ENCODE measurements around the gene RBBP8NL. TPM values are rescaled to one million over a fixed set of nuclear protein-coding genes. Genes with fewer than 3 reads are reported as not detected.

The RBBP8NL gene
- total RNA-seq, 2 experiments from 2014 or later = not detected

- intact Hi-C loops (cut with micrococcal nuclease) = no loop called here
- no peak overlapping the region for H3K4me3 Mint-ChIP-seq
Observed at GRCh38 chr20:62372042-62372993, 55.0 kb downstream of the RBBP8NL start.

GRCh38 chr20:62371588-62372041 lies 55.7 kb downstream of the RBBP8NL start:
- Mint-ChIP-seq H3K36me3 (ENCODE audit: low read depth) (no peaks in the 10 kb centered on the region), H3K27me3 (ENCODE audit: low read depth) (peaks cover 12% of the 10 kb centered on the region), H3K27ac (no peak overlapping the region), H3K9me3 (no peaks in the 10 kb centered on the region), H3K4me1 (ENCODE audit: low read depth) (peaks cover 6% of the 10 kb centered on the region), H3K4me3 (no peak overlapping the region)
- intact Hi-C loops (cut with micrococcal nuclease) = no loop called here
- CTCF ChIA-PET = interaction anchor here (1.2 kb wide), 1 partner anchor 11 kb away, joined by 3 read pairs; no protein-coding TSS in a partner anchor
- no peak for DNase-seq

More at GRCh38 chr20:62372042-62372993, 55.0 kb downstream of the RBBP8NL start:
- peaks cover 12% of the 10 kb centered on the region for H3K27me3 Mint-ChIP-seq (ENCODE audit: low read depth)
- no peak for DNase-seq
- H3K4me1 Mint-ChIP-seq (ENCODE audit: low read depth) = peaks cover 6% of the 10 kb centered on the region
- no peak overlapping the region for H3K27ac Mint-ChIP-seq
- CTCF ChIA-PET = interaction anchor here (1.2 kb wide), 1 partner anchor 10 kb away, joined by 3 read pairs; no protein-coding TSS in a partner anchor
- no peaks in the 10 kb centered on the region for H3K9me3 Mint-ChIP-seq
- H3K36me3 Mint-ChIP-seq (ENCODE audit: low read depth) = no peaks in the 10 kb centered on the region

GRCh38 chr20:62370807-62371587 lies 56.3 kb downstream of the RBBP8NL start:
- Mint-ChIP-seq H3K27me3 (ENCODE audit: low read depth) (peaks cover 12% of the 10 kb centered on the region), H3K27ac (no peak overlapping the region)
- DNase-seq = no peak

GRCh38 chr20:62370115-62370806 lies 57.1 kb downstream of the RBBP8NL start:
- no peak overlapping the region for H3K27ac Mint-ChIP-seq
- intact Hi-C loops (cut with micrococcal nuclease) = no loop called here

More at GRCh38 chr20:62370807-62371587, 56.3 kb downstream of the RBBP8NL start:
- H3K36me3 Mint-ChIP-seq (ENCODE audit: low read depth) = no peaks in the 10 kb centered on the region
- intact Hi-C loops (cut with micrococcal nuclease) = no loop called here
- H3K9me3 Mint-ChIP-seq = no peaks in the 10 kb centered on the region
- no peak overlapping the region for H3K4me3 Mint-ChIP-seq
- peaks cover 6% of the 10 kb centered on the region for H3K4me1 Mint-ChIP-seq (ENCODE audit: low read depth)
- CTCF ChIA-PET = no interaction called here

GRCh38 chr20:62369815-62370114 lies 57.6 kb downstream of the RBBP8NL start:
- H3K27me3 Mint-ChIP-seq (ENCODE audit: low read depth) = peaks cover 17% of the 10 kb centered on the region
- no peak overlapping the region for H3K27ac Mint-ChIP-seq
- H3K36me3 Mint-ChIP-seq (ENCODE audit: low read depth) = no peaks in the 10 kb centered on the region
- H3K4me1 Mint-ChIP-seq (ENCODE audit: low read depth) = peaks cover 6% of the 10 kb centered on the region
- CTCF ChIA-PET = interaction anchor here (1.9 kb wide), 1 partner anchor 13 kb away, joined by 8 read pairs; no protein-coding TSS in a partner anchor
- H3K9me3 Mint-ChIP-seq = no peaks in the 10 kb centered on the region
- intact Hi-C loops (cut with micrococcal nuclease) = loop anchor here (5.0 kb wide), 1 partner anchor 67 kb away; the partner anchor contains the start of gene ADRM1
- no peak overlapping the region for H3K4me3 Mint-ChIP-seq
- DNase-seq = no peak

More at GRCh38 chr20:62370115-62370806, 57.1 kb downstream of the RBBP8NL start:
- no peaks in the 10 kb centered on the region for H3K9me3 Mint-ChIP-seq
- no peak overlapping the region for H3K4me3 Mint-ChIP-seq
- peaks cover 12% of the 10 kb centered on the region for H3K27me3 Mint-ChIP-seq (ENCODE audit: low read depth)
- peak; percentile 37 for DNase-seq
- H3K36me3 Mint-ChIP-seq (ENCODE audit: low read depth) = no peaks in the 10 kb centered on the region
- H3K4me1 Mint-ChIP-seq (ENCODE audit: low read depth) = peaks cover 6% of the 10 kb centered on the region
- CTCF ChIA-PET = no interaction called here

GRCh38 chr20:62368976-62369814 lies 58.1 kb downstream of the RBBP8NL start:
- H3K27me3 Mint-ChIP-seq (ENCODE audit: low read depth) = peaks cover 18% of the 10 kb centered on the region
- no peak overlapping the region for H3K4me3 Mint-ChIP-seq
- H3K27ac Mint-ChIP-seq = no peak overlapping the region
- no peaks in the 10 kb centered on the region for H3K9me3 Mint-ChIP-seq
- H3K36me3 Mint-ChIP-seq (ENCODE audit: low read depth) = no peaks in the 10 kb centered on the region
- H3K4me1 Mint-ChIP-seq (ENCODE audit: low read depth) = peaks cover 6% of the 10 kb centered on the region
- CTCF ChIA-PET = interaction anchor here (1.4 to 1.9 kb wide), 2 partner anchors 14 to 68 kb away, joined by 4 to 8 read pairs; no protein-coding TSS in a partner anchor
- intact Hi-C loops (cut with micrococcal nuclease) = loop anchor here (5.0 kb wide), 1 partner anchor 67 kb away; the partner anchor contains the start of gene ADRM1
- DNase-seq = no peak

- Mint-ChIP-seq H3K27me3 (ENCODE audit: low read depth) (peaks cover 21% of the 10 kb centered on the region), H3K9me3 (no peaks in the 10 kb centered on the region), H3K4me1 (ENCODE audit: low read depth) (peaks cover 6% of the 10 kb centered on the region), H3K4me3 (no peak overlapping the region), H3K36me3 (ENCODE audit: low read depth) (no peaks in the 10 kb centered on the region), H3K27ac (no peak overlapping the region)
- DNase-seq = no peak
- CTCF ChIA-PET = interaction anchor here (1.4 to 1.9 kb wide), 2 partner anchors 14 to 68 kb away, joined by 4 to 8 read pairs; no protein-coding TSS in a partner anchor
- intact Hi-C loops (cut with micrococcal nuclease) = loop anchor here (5.0 kb wide), 1 partner anchor 66 kb away; the partner anchor contains the start of gene ADRM1
Observed at GRCh38 chr20:62368392-62368975, 58.9 kb downstream of the RBBP8NL start.

GRCh38 chr20:62367633-62368391 lies 59.5 kb downstream of the RBBP8NL start:
- CTCF ChIA-PET = interaction anchor here (1.4 to 1.9 kb wide), 2 partner anchors 15 to 67 kb away, joined by 4 to 8 read pairs; no protein-coding TSS in a partner anchor
- H3K36me3 Mint-ChIP-seq (ENCODE audit: low read depth) = no peaks in the 10 kb centered on the region
- DNase-seq = no peak
- intact Hi-C loops (cut with micrococcal nuclease) = loop anchor here (5.0 kb wide), 1 partner anchor 66 kb away; the partner anchor contains the start of gene ADRM1
- no peaks in the 10 kb centered on the region for H3K9me3 Mint-ChIP-seq
- no peak overlapping the region for H3K27ac Mint-ChIP-seq
- H3K27me3 Mint-ChIP-seq (ENCODE audit: low read depth) = peaks cover 22% of the 10 kb centered on the region
- peaks cover 6% of the 10 kb centered on the region for H3K4me1 Mint-ChIP-seq (ENCODE audit: low read depth)
- peak overlapping the region; percentile 36 for H3K4me3 Mint-ChIP-seq

GRCh38 chr20:62367136-62367632 lies 60.2 kb downstream of the RBBP8NL start, which contains the start of gene LAMA5:
LAMA5 (minus strand) TSS chr20:62367312; CDS start chr20:62367245, 67 bp downstream.
- peak within 1 kb of the TSS; percentile 36 for H3K4me3 Mint-ChIP-seq
- H3K27me3 Mint-ChIP-seq (ENCODE audit: low read depth) = peaks cover 21% of the 10 kb centered on the region
- CTCF ChIA-PET = no interaction called here
- H3K36me3 Mint-ChIP-seq (ENCODE audit: low read depth) = no peaks in the 10 kb centered on the region
- no peaks in the 10 kb centered on the region for H3K9me3 Mint-ChIP-seq
- intact Hi-C loops (cut with micrococcal nuclease) = loop anchor here (5.0 kb wide), 1 partner anchor 65 kb away; the partner anchor contains the start of gene ADRM1
- peaks cover 6% of the 10 kb centered on the region for H3K4me1 Mint-ChIP-seq (ENCODE audit: low read depth)
- no peak within 1 kb of the TSS for H3K27ac Mint-ChIP-seq
- no peak for DNase-seq

All from activated naive CD4-positive, alpha-beta T cell treated with anti-CD3 and anti-CD28 coated beads for 36 hours (primary cell).